OCI-LY7 (cell line): ENCODE measurements around the gene CHKA.

ENCODE experiments used
- EZH2phosphoT487 ChIP-seq: fragments of 200-600 bp; sonication (generic); IDR thresholded peaks from 2 replicates; pipeline ENCODE4 v1.6.1; 2018; ENCODE audit warnings: low read depth, borderline replicate concordance, mild to moderate bottlenecking, mixed run types, antibody characterized with exemption, low read length, moderate library complexity, mixed read lengths
- TF ChIP-seq, protein P1 (sequence below): fragments of 200-600 bp; sonication (generic); conservative IDR thresholded peaks from 2 replicates; pipeline ENCODE4 v1.5.1; 2014; ENCODE audit warnings: mild to moderate bottlenecking, antibody characterized with exemption, low read length, moderate library complexity, mixed read lengths

DNA sequence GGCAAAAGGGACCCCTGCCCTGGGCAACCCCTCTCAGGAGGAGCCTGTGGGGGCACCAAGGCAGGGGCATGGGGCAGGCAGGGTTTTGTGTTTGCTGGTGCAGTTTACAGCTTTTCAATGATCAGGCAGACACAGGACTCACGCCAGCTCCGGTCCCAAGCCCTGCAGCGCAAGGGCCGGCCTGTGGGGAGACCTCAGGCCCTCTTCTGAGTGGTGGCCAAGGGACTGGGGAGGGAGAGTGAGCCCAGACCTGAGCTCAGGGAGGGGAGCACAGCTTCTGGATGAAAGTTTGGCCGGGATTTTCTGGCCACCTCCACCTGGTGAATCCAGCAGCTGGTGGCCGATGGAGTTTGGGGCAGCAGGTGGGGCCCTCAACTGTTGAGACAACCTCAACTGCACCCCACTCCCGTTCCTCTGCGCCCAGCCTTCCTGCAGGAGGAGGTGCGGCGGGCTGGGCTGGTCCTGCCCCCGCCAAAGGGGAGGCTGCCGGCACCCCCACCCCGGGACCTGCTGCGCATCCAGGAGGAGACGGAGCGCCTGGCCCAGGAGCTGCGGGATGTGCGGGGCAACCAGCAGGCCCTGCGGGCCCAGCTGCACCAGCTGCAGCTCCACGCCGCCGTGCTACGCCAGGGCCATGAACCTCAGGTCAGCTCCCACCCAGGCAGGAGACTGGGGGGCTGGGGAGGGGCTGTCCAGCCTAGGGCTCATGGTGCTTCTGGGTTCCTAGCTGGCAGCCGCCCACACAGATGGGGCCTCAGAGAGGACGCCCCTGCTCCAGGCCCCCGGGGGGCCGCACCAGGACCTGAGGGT lies 78.8 kb downstream of the CHKA start:
- TF ChIP-seq, protein P1, sequence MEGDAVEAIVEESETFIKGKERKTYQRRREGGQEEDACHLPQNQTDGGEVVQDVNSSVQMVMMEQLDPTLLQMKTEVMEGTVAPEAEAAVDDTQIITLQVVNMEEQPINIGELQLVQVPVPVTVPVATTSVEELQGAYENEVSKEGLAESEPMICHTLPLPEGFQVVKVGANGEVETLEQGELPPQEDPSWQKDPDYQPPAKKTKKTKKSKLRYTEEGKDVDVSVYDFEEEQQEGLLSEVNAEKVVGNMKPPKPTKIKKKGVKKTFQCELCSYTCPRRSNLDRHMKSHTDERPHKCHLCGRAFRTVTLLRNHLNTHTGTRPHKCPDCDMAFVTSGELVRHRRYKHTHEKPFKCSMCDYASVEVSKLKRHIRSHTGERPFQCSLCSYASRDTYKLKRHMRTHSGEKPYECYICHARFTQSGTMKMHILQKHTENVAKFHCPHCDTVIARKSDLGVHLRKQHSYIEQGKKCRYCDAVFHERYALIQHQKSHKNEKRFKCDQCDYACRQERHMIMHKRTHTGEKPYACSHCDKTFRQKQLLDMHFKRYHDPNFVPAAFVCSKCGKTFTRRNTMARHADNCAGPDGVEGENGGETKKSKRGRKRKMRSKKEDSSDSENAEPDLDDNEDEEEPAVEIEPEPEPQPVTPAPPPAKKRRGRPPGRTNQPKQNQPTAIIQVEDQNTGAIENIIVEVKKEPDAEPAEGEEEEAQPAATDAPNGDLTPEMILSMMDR = no peak
- TF ChIP-seq EZH2phosphoT487 = no peak
